22Rv1 (cell line): ENCODE data around the gene ANKRD33.

ENCODE experiments used
- CTCF ChIP-seq: fragments of 450-650 bp; IDR thresholded peaks from 2 replicates; pipeline ENCODE4 v1.5.1; 2017; ENCODE audit warnings: mild to moderate bottlenecking
- ZFX ChIP-seq: fragments of 450-650 bp; IDR thresholded peaks from 2 replicates; pipeline ENCODE4 v1.6.1; 2017; ENCODE audit warnings: antibody characterized with exemption, borderline replicate concordance

GRCh38 chr12:51897181-51897580 is 9.3 kb downstream of the ANKRD33 start:
- TF ChIP-seq CTCF = no peak
- no peak for TF ChIP-seq ZFX
